GM23338 (cell line): ENCODE results near the gene SARNP.

Experiments used
- CREB1 ChIP-seq: fragments of 250-450 bp; sonication (Bioruptor Pico); IDR thresholded peaks from 2 replicates; pipeline ENCODE4 v1.5.0; 2020; ENCODE audit warnings: low read depth, mild to moderate bottlenecking, moderate library complexity
- CTCF ChIP-seq, 2 experiments: fragments of 200-600 bp in 1 of 2; sonication (generic) in 1 of 2; conservative IDR thresholded peaks; 2 replicates each; pipeline versions ENCODE4 v1.5.1 to v1.6.1; 2016 to 2017; ENCODE audit warnings: antibody characterized with exemption in 2 of 2, low read depth in 2 of 2, mild to moderate bottlenecking in 2 of 2, moderate library complexity in 1 of 2
- ETS1 ChIP-seq: IDR thresholded peaks from 2 replicates; pipeline ENCODE4 v1.6.1; 2016; ENCODE audit warnings: antibody characterized with exemption
- EZH2 ChIP-seq: fragments of 200-600 bp; sonication (generic); IDR thresholded peaks from one replicate; pipeline ENCODE4 v1.8.0; 2017; ENCODE audit warnings: antibody characterized with exemption, mild to moderate bottlenecking, low read depth; ENCODE audit not compliant: unreplicated experiment
- EZH2phosphoT487 ChIP-seq: fragments of 200-600 bp; sonication (generic); IDR thresholded peaks from one replicate; pipeline ENCODE4 v1.8.1; 2018; ENCODE audit warnings: antibody characterized with exemption; ENCODE audit not compliant: unreplicated experiment
- JUNB ChIP-seq: IDR thresholded peaks from one replicate; pipeline ENCODE4 v1.6.1; 2016; ENCODE audit warnings: antibody characterized with exemption; ENCODE audit not compliant: unreplicated experiment
- POLR2AphosphoS5 ChIP-seq: IDR thresholded peaks from 2 replicates; pipeline ENCODE4 v1.6.1; 2016; ENCODE audit warnings: antibody characterized with exemption, low read depth
- REST ChIP-seq: IDR thresholded peaks from one replicate; pipeline ENCODE4 v1.6.1; 2018; ENCODE audit warnings: antibody characterized with exemption; ENCODE audit not compliant: unreplicated experiment
- STAT1 ChIP-seq: IDR thresholded peaks from one replicate; pipeline ENCODE4 v1.6.1; 2016; ENCODE audit warnings: antibody characterized with exemption; ENCODE audit not compliant: unreplicated experiment
- ZNF114 ChIP-seq: fragments of 250-450 bp; sonication (Bioruptor Pico); IDR thresholded peaks from 2 replicates; pipeline ENCODE4 v1.5.0; 2020; ENCODE audit warnings: mild to moderate bottlenecking, moderate library complexity
- ZNF331 ChIP-seq: fragments of 250-450 bp; sonication (Bioruptor Pico); IDR thresholded peaks from 2 replicates; pipeline ENCODE4 v1.5.0; 2020; ENCODE audit warnings: low read depth, mild to moderate bottlenecking, moderate library complexity

GRCh38 chr12:55720894-55721444 lies 96.6 kb downstream of the SARNP start:
- no peak for TF ChIP-seq CREB1 (CRISPR knock-in tag)
- TF ChIP-seq EZH2 = no peak
- peak; percentile 61 to 84 for TF ChIP-seq CTCF (conservative IDR thresholded peaks at IDR 0.05; ENCODE audit: low read depth in 2 of 2)
- TF ChIP-seq REST = no peak
- no peak for TF ChIP-seq ETS1
- peak; percentile 16; the same call in 1 of the 2 replicates for TF ChIP-seq POLR2AphosphoS5
- TF ChIP-seq STAT1 = no peak
- no peak for TF ChIP-seq ZNF114 (CRISPR knock-in tag)
- no peak for TF ChIP-seq EZH2phosphoT487
- no peak for TF ChIP-seq JUNB
- TF ChIP-seq ZNF331 = no peak
